Duodenal mucosa (tissue), 2 donors: ENCODE data around the gene GADD45A.

Experiments used
- H3K27ac ChIP-seq: one replicate; pipeline ENCODE4 v1.7.0; 2013; ENCODE audit warnings: low read depth, low read length
- H3K27me3 ChIP-seq, 2 donors: one replicate each; pipeline ENCODE4 v1.7.0; 2013; ENCODE audit warnings: low read length in 2 of 2, control low read depth in 1 of 2; ENCODE audit not compliant: insufficient read depth in 2 of 2, control insufficient read depth in 1 of 2
- H3K36me3 ChIP-seq, 2 donors: one replicate each; pipeline ENCODE4 v1.7.0; 2013; ENCODE audit warnings: low read length in 2 of 2, control low read depth in 1 of 2; ENCODE audit not compliant: insufficient read depth in 2 of 2, control insufficient read depth in 1 of 2
- H3K4me1 ChIP-seq, 2 donors: one replicate each; pipeline ENCODE4 v1.7.0; 2013; ENCODE audit warnings: low read length in 2 of 2, control low read depth in 1 of 2; ENCODE audit not compliant: insufficient read depth in 2 of 2, control insufficient read depth in 1 of 2
- H3K4me3 ChIP-seq, 2 donors: one replicate each; pipeline ENCODE4 v1.7.0; 2013; ENCODE audit warnings: low read length in 2 of 2, low read depth in 1 of 2
- H3K9ac ChIP-seq, 2 donors: one replicate each; pipeline ENCODE4 v1.7.0; 2013; ENCODE audit warnings: low read length in 2 of 2, low read depth in 1 of 2
- H3K9me3 ChIP-seq, 2 donors: one replicate each; pipeline ENCODE4 v1.7.0; 2013; ENCODE audit warnings: low read length in 2 of 2, control low read depth in 1 of 2; ENCODE audit not compliant: control insufficient read depth in 1 of 2

The GADD45A gene

GRCh38 chr1:67677930-67678329 lies 7.1 kb upstream of the GADD45A start:
- Histone ChIP-seq H3K4me1 (peaks cover 0 to 9% of the 10 kb centered on the region in 2 donors), H3K27me3 (no peaks in the 10 kb centered on the region), H3K9me3 (no peaks in the 10 kb centered on the region), H3K36me3 (no peaks in the 10 kb centered on the region), H3K27ac (no peak overlapping the region), H3K4me3 (no peak overlapping the region), H3K9ac (no peak overlapping the region)

GRCh38 chr1:67679691-67680090 lies 5.3 kb upstream of the GADD45A start:
- no peaks in the 10 kb centered on the region for H3K36me3 ChIP-seq
- H3K4me1 ChIP-seq, result peaks cover 7 to 24% of the 10 kb centered on the region in 2 donors
- H3K4me3 ChIP-seq, result no peak overlapping the region
- no peaks in the 10 kb centered on the region for H3K9me3 ChIP-seq
- H3K27ac ChIP-seq, result no peak overlapping the region
- no peak overlapping the region for H3K9ac ChIP-seq
- no peaks in the 10 kb centered on the region for H3K27me3 ChIP-seq

- H3K27me3 ChIP-seq, result no peaks in the 10 kb centered on the region
- H3K36me3 ChIP-seq, result no peaks in the 10 kb centered on the region
- no peak overlapping the region for H3K9ac ChIP-seq
- peaks cover 7 to 21% of the 10 kb centered on the region in 2 donors for H3K4me1 ChIP-seq
- no peaks in the 10 kb centered on the region for H3K9me3 ChIP-seq
- no peak overlapping the region for H3K27ac ChIP-seq
- no peak overlapping the region for H3K4me3 ChIP-seq
These were observed 4.5 kb upstream of the GADD45A start for GRCh38 chr1:67680486-67680885.

- H3K27me3 ChIP-seq, result no peaks in the 10 kb centered on the region
- H3K9me3 ChIP-seq, result no peaks in the 10 kb centered on the region
- H3K27ac ChIP-seq, result no peak overlapping the region
- H3K9ac ChIP-seq, result no peak overlapping the region
- H3K4me1 ChIP-seq, result peaks cover 20 to 27% of the 10 kb centered on the region in 2 donors
- peaks cover 0 to 2% of the 10 kb centered on the region in 2 donors for H3K36me3 ChIP-seq
- H3K4me3 ChIP-seq, result no peak overlapping the region
These were observed 2.3 kb upstream of the GADD45A start for GRCh38 chr1:67682659-67683197.

- H3K9me3 ChIP-seq, result no peaks in the 10 kb centered on the region
- no peak overlapping the region for H3K4me3 ChIP-seq
- no peak overlapping the region for H3K9ac ChIP-seq
- H3K36me3 ChIP-seq, result peaks cover 0 to 7% of the 10 kb centered on the region in 2 donors
- peaks cover 23 to 29% of the 10 kb centered on the region in 2 donors for H3K4me1 ChIP-seq
- H3K27ac ChIP-seq, result no peak overlapping the region
- H3K27me3 ChIP-seq, result no peaks in the 10 kb centered on the region
These were observed 1.7 kb upstream of the GADD45A start for GRCh38 chr1:67683316-67683715.

- Histone ChIP-seq H3K9ac (peak overlapping the region; percentile 35 to 60), H3K4me1 (peaks cover 27 to 34% of the 10 kb centered on the region in 2 donors), H3K9me3 (no peaks in the 10 kb centered on the region), H3K27ac (peak overlapping the region; percentile 22), H3K36me3 (peaks cover 6 to 13% of the 10 kb centered on the region in 2 donors), H3K27me3 (no peaks in the 10 kb centered on the region), H3K4me3 (peak overlapping the region; percentile 53 to 63)
These were observed 1.1 kb upstream of the GADD45A start for GRCh38 chr1:67683766-67684525.

- no peaks in the 10 kb centered on the region for H3K27me3 ChIP-seq
- H3K4me1 ChIP-seq, result peaks cover 27 to 34% of the 10 kb centered on the region in 2 donors
- H3K9ac ChIP-seq, result peak overlapping the region; percentile 35 to 60
- peaks cover 8 to 17% of the 10 kb centered on the region in 2 donors for H3K36me3 ChIP-seq
- H3K9me3 ChIP-seq, result no peaks in the 10 kb centered on the region
- peak overlapping the region; percentile 22 for H3K27ac ChIP-seq
- H3K4me3 ChIP-seq, result peak overlapping the region; percentile 53 to 63
These were observed 405 bp upstream of the GADD45A start for GRCh38 chr1:67684526-67685066.

GRCh38 chr1:67685558-67686266 lies 711 bp downstream of the GADD45A start:
- Histone ChIP-seq H3K27me3 (no peaks in the 10 kb centered on the region), H3K9me3 (no peaks in the 10 kb centered on the region), H3K9ac (peak overlapping the region; percentile 89 to 97), H3K36me3 (peaks cover 8 to 17% of the 10 kb centered on the region in 2 donors), H3K4me1 (peaks cover 27 to 34% of the 10 kb centered on the region in 2 donors), H3K4me3 (peak overlapping the region; percentile 82 to 94), H3K27ac (peak overlapping the region; percentile 91)

GRCh38 chr1:67686267-67687197 lies 1.5 kb downstream of the GADD45A start:
- Histone ChIP-seq H3K4me1 (peaks cover 27 to 34% of the 10 kb centered on the region in 2 donors), H3K9ac (peak overlapping the region; percentile 89 to 97), H3K27me3 (no peaks in the 10 kb centered on the region), H3K4me3 (peak overlapping the region; percentile 82 to 94), H3K36me3 (peaks cover 8 to 17% of the 10 kb centered on the region in 2 donors), H3K27ac (peak overlapping the region; percentile 91), H3K9me3 (no peaks in the 10 kb centered on the region)
